Ectodermal cell (in vitro differentiated cells): Measurements from ENCODE around the gene MTUS2.

Source experiments
- H3K27ac ChIP-seq: 2 replicates; pipeline ENCODE4 v1.7.0; 2013; ENCODE audit warnings: mild to moderate bottlenecking, low read depth, low read length; ENCODE audit not compliant: insufficient read depth, poor library complexity, severe bottlenecking
- H3K27me3 ChIP-seq: 2 replicates; pipeline ENCODE4 v1.7.0; 2013; ENCODE audit warnings: mild to moderate bottlenecking, low read length; ENCODE audit not compliant: insufficient read depth, control insufficient read depth, poor library complexity, severe bottlenecking
- H3K36me3 ChIP-seq: one replicate; pipeline ENCODE4 v1.7.0; 2013; ENCODE audit warnings: low read length; ENCODE audit not compliant: control insufficient read depth, insufficient read depth
- H3K4me1 ChIP-seq: one replicate; pipeline ENCODE4 v1.7.0; 2013; ENCODE audit warnings: low read length; ENCODE audit not compliant: control insufficient read depth, insufficient read depth
- H3K4me3 ChIP-seq: 2 replicates; pipeline ENCODE4 v1.7.0; 2013; ENCODE audit warnings: low read depth, low read length, control low read depth; ENCODE audit not compliant: insufficient read depth
- H3K9me3 ChIP-seq: 2 replicates; pipeline ENCODE4 v1.7.0; 2013; ENCODE audit warnings: mild to moderate bottlenecking, low read length, moderate library complexity; ENCODE audit not compliant: control insufficient read depth
- WGBS, 2 experiments: methylation state at CpG; one replicate each; pipeline ENCODE4 v1.1.7; 2013; ENCODE audit warnings: missing lambda C conversion rate in 2 of 2; 5-methylcytosine and 5-hydroxymethylcytosine counted together

MTUS2 gene

DNA sequence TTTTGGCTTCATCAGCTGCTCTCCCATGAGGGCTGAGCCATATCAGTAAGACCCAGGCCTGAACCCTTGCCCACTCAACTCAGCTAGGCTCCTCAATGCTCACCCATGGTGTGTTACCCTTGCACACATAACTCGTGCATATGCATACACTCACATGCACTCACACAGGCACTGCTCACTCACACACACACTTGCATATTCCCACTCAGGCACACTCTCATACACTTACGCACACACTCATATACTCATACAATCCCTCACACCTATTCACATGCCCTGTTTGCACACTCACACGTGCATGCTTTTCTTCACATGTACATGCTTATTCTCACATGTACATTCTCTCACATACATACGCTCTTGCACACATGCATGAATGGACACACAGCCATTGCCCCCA is 681.5 kb downstream of the MTUS2 start:
- H3K9me3 ChIP-seq = no peaks in the 10 kb centered on the region
- H3K36me3 ChIP-seq = no peaks in the 10 kb centered on the region
- H3K27me3 ChIP-seq = no peaks in the 10 kb centered on the region
- H3K4me3 ChIP-seq = no peak overlapping the region
- H3K4me1 ChIP-seq = peaks cover 20% of the 10 kb centered on the region
- no peak overlapping the region for H3K27ac ChIP-seq
- 88 to 92% methylated on average over 4 of the region's 4 CpGs for WGBS, 2 experiments

DNA sequence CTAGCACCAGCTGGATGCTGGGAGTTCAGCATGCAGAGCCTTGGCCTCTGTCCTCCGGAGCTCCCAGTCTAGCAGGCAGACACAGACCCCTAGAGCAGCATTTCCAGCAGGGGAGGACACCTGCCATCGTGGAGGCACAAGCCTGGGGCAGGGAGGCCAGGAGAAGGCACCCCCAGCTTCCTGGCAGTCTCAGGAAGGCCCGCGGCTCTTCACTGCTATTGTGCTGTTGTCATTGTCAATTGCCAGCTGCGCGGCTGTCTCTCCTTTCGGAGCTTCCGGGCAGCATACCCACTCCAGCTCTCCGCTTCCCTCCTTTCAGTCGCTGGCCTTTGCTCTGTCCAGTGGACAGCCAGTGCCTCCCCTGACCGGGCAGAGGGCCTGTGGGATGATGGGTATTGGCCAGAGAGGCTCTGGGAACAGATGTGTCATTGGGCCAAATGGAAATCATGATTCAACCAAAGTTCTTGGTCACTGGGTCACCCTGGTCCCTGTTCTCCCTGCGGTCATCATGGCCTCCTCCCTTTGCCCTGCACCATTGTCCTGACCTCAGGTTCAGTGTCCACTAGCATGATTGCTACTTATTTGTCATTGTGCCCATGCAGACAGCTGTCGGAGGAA is 682.4 kb downstream of the MTUS2 start:
- WGBS, 2 experiments = 87 to 91% methylated on average over 13 of the region's 13 CpGs
- Histone ChIP-seq H3K36me3 (no peaks in the 10 kb centered on the region), H3K9me3 (no peaks in the 10 kb centered on the region), H3K4me3 (no peak overlapping the region), H3K27me3 (no peaks in the 10 kb centered on the region), H3K4me1 (peaks cover 15% of the 10 kb centered on the region), H3K27ac (no peak overlapping the region)

DNA sequence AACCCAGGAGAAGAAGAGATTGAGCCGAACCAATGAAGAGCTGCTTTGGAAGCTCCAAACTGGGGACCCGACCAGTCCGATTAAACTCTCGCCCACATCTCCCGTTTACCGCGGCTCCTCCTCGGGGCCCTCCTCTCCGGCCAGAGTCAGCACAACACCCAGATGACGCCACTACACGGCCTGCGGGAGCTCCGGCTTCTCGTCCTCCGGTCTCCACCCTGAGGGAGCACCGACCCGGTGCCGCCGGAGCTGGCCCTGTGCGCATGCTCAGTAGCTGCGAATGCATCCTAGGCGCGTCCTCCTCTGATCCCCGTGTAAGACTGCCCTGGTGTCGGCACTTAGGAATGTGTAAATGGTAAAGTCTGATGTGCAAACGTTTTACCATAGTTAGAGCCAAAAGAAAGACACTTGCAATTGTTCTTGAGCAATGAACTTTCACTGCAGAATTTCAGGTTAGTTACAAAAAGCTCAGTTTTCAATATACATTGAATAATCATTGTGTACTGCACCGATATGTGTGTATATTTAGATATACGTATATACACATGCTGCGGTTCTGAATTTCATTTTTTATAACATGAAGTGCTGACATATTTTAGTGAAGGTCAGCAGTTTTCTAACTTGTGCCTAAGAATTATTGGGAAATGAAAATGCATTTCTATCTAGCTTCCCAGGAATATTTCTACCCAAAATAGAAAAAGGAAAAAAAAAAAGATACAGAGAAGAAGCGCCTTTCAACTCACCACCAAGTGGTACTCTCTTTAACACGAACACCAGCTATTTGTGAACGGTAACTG is 683.1 kb downstream of the MTUS2 start:
- Histone ChIP-seq H3K4me1 (peaks cover 18% of the 10 kb centered on the region), H3K27ac (no peak overlapping the region), H3K4me3 (no peak overlapping the region), H3K27me3 (no peaks in the 10 kb centered on the region), H3K9me3 (no peaks in the 10 kb centered on the region), H3K36me3 (no peaks in the 10 kb centered on the region)
- WGBS, 2 experiments = 56 to 61% methylated on average over 32 of the region's 32 CpGs

DNA sequence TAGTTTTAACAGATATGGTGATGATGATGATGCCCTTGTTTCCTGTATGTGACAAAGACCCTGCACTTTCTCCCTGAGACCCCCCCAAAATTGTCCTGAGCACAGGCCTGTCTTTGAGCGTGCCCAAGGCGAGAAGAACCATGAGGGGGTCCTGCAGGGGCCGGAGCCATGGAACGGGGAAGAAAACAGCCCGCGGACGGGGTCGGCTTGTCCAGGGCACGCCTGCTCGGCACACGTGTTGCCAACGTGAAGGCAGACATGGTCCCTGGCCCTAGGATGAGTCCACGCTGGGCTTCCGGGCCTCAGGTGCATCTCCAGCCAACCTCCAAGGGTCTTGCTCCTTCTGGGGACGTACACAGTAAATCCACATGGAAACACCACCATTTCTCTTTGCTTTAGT is 684.6 kb downstream of the MTUS2 start:
- H3K27me3 ChIP-seq = no peaks in the 10 kb centered on the region
- 94 to 95% methylated on average over 15 of the region's 15 CpGs for WGBS, 2 experiments
- no peaks in the 10 kb centered on the region for H3K9me3 ChIP-seq
- H3K4me3 ChIP-seq = no peak overlapping the region
- H3K36me3 ChIP-seq = no peaks in the 10 kb centered on the region
- peaks cover 9% of the 10 kb centered on the region for H3K4me1 ChIP-seq
- H3K27ac ChIP-seq = no peak overlapping the region

DNA sequence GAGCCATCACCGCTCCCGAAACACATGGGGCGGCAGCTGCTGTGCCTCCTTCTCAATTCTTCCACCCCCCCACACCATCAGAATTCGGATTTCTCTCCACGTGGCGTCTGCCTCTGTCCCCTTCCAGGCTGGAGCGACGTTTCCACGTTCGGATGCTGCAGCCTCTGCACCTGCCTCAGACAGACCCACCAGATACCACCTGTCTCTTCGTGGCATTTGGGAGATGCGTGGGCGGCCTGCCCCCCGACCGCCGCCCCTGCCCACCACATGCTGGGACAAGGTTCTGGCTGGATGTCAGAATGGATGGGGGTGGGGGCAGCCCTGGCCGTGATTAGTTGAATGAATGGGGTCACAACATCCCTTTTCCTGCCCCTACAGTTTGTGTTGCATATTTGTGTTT is 685.4 kb downstream of the MTUS2 start:
- peaks cover 9% of the 10 kb centered on the region for H3K4me1 ChIP-seq
- H3K36me3 ChIP-seq = no peaks in the 10 kb centered on the region
- H3K27ac ChIP-seq = no peak overlapping the region
- WGBS, 2 experiments = 81 to 82% methylated on average over 16 to 17 of the region's 17 CpGs
- no peaks in the 10 kb centered on the region for H3K27me3 ChIP-seq
- no peak overlapping the region for H3K4me3 ChIP-seq
- H3K9me3 ChIP-seq = no peaks in the 10 kb centered on the region

DNA sequence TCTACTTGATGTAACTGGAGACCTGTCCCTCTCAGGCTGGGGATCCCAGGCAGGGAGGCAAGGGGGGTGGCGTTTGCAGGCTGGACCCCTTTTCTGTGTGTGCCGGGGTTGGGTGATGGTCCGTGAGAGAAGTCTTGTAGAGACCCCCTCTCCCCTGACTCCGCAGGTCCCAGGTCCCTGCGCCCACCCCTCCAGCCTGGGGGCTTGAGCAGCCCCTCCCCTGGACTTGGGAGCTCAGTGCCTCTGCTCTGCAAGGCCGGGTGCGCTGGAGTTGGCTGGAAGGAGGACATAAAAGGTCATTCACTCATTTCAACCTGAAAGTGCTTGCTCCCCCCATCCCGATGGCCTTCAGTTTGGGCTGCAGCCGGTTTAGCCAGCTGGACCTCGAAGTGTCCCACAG is 685.8 kb downstream of the MTUS2 start:
- Histone ChIP-seq H3K4me1 (peaks cover 9% of the 10 kb centered on the region), H3K27ac (no peak overlapping the region), H3K9me3 (no peaks in the 10 kb centered on the region), H3K36me3 (no peaks in the 10 kb centered on the region), H3K27me3 (no peaks in the 10 kb centered on the region), H3K4me3 (no peak overlapping the region)
- 92% methylated on average over 10 of the region's 10 CpGs for WGBS, 2 experiments

DNA sequence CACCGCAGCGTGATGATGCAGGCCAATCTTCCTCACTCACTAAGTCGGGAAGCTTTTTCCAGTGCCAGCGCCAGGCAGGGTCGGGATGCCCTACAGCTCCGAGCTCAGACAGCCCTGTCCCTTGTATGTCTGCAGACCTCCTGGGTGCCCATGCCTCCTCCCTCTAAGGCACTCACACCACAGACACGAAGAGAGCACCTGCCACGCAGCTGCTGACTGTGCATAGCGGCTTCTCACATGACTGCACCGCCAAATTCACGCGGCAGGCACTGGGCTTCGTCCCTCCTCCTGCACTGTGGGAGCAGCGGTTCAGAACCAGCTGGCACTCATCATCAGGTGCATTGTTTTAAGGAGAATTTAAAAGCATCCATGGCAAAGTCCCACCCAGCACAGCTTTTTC is 687.2 kb downstream of the MTUS2 start:
- no peaks in the 10 kb centered on the region for H3K9me3 ChIP-seq

DNA sequence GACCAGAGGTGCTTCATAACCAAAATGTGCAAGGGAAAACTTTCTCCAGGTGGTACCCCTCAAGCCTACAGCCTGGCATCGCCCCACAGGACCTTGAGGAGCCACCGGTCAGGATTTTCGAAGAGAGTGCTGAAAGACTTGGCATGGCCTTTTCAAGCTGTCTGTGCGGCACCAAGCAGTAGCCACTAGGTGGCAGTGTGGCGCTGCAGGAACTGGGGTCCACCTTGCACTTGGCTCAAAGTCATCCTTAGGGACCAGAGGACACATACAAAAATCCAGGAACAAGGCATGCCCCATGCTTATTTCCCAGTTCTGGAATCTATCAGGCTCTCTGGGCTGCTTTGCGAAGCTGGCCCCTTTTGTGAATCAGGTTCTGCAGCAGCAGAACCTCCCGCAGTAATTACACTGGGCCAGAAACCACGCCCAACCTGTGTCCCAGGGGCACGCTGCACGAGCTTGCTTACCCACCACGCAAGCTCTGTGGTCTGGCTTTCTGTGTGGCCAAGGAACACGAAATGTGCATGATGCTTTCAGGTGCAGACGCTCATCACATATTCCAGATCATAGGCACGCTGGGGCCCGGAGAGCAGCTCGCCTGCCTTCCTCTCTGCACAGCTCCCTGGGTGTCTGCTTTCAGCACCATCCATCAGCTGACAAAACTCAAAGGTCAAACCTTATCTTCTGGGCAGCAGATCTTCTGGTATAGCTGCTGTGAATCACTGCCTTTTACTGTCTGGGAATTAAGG is 688.2 kb downstream of the MTUS2 start:
- Histone ChIP-seq H3K4me3 (no peak overlapping the region), H3K27me3 (no peaks in the 10 kb centered on the region), H3K4me1 (peaks cover 9% of the 10 kb centered on the region), H3K9me3 (no peaks in the 10 kb centered on the region), H3K27ac (no peak overlapping the region), H3K36me3 (no peaks in the 10 kb centered on the region)
- WGBS, 2 experiments = 61% methylated on average over 16 of the region's 16 CpGs

More for the DNA sequence above, 687.2 kb downstream of the MTUS2 start:
- Histone ChIP-seq H3K36me3 (no peaks in the 10 kb centered on the region), H3K4me1 (peaks cover 9% of the 10 kb centered on the region), H3K4me3 (no peak overlapping the region), H3K27ac (no peak overlapping the region), H3K27me3 (no peaks in the 10 kb centered on the region)
- WGBS, 2 experiments = 86 to 87% methylated on average over 14 of the region's 14 CpGs

DNA sequence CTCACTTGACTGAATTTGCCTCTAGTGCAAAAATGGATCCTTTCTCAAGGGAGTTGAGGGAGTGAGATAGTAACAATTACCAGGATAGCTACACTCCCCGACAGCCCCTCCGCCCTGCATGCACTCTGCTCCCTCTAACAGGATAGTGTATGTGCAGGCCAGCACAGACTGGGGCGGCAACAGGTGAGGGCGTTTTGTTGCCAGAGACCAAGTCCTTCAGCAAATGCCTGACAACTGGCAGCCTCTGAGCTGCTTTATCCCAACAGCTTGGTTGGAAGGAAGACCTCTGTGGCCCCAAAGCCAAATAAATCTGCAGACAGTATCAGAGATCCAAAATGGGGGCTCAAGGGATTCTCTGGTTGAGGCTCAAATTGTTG is 688.7 kb downstream of the MTUS2 start:
- H3K4me1 ChIP-seq = peaks cover 9% of the 10 kb centered on the region
- H3K27ac ChIP-seq = no peak overlapping the region
- H3K9me3 ChIP-seq = no peaks in the 10 kb centered on the region
- no peaks in the 10 kb centered on the region for H3K36me3 ChIP-seq
- WGBS, 2 experiments = 80 to 83% methylated on average over 4 of the region's 4 CpGs
- no peak overlapping the region for H3K4me3 ChIP-seq
- no peaks in the 10 kb centered on the region for H3K27me3 ChIP-seq

DNA sequence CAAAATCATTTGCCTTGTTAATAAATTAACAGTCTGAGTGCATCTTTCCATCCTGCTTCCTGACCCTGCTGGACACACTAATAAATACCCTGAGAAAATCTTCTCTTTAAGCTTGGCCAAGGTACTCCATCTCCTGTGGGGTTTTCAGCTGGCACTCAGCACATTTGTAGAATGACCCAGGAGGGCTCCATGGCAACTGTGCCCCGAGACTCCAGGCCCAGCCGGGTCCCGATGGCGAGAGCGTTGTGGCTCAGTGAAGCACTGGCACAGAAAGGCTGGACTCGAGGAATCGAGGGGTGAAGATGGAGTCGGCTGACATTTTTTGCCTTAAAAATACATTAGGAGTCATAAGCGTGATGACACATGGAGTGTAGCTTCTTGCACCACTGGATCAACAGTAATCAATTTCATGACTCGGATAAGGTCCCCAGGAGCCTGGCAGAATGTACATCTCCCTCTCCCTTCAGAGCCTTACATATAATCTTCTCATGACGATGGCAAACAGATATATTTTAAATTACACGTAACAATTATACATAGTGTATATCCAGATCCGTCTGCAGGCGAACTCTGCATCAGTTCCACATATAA is 690.0 kb downstream of the MTUS2 start:
- WGBS, 2 experiments = 93 to 96% methylated on average over 14 of the region's 14 CpGs
- Histone ChIP-seq H3K27me3 (no peaks in the 10 kb centered on the region), H3K4me3 (no peak overlapping the region), H3K4me1 (peaks cover 9% of the 10 kb centered on the region), H3K27ac (no peak overlapping the region), H3K36me3 (no peaks in the 10 kb centered on the region), H3K9me3 (no peaks in the 10 kb centered on the region)
